Naive thymus-derived CD4-positive, alpha-beta T cell (primary cell): ENCODE data around the gene CDC123. TPM values are rescaled to one million over a fixed set of nuclear protein-coding genes. Genes with fewer than 3 reads are reported as not detected.

Experiments
- ATAC-seq: fragments of 150-1000 bp; cut with Tn5 transposase; 2 replicates; pipeline ENCODE4 v1.10.0; 2021; ENCODE audit warnings: mild to moderate bottlenecking, moderate library complexity
- CTCF ChIA-PET: fragments of 350-600 bp; sonication (Branson Sonifier 250); formaldehyde crosslinking; loops from one replicate; lab custom pipeline; 2021; ENCODE audit warnings: antibody characterized with exemption; lab: Charles Lee
- POLR2A ChIA-PET: fragments of 350-600 bp; sonication (Branson Sonifier 250); formaldehyde crosslinking; loops from one replicate; lab custom pipeline; 2021; ENCODE audit warnings: antibody characterized with exemption, inconsistent platforms; lab: Charles Lee
- DNase-seq, 9 donors: peaks; one replicate each; pipeline versions ENCODE4 v3.0.0 to v3.0.0-alpha.2; 2020 to 2022; ENCODE audit warnings: mixed read lengths in 1 of 9
- H3K27ac ChIP-seq: one replicate; pipeline ENCODE4 v1.7.0; 2013; ENCODE audit warnings: mild to moderate bottlenecking, low read depth, low read length, moderate library complexity
- H3K27me3 ChIP-seq, 2 donors: one replicate each; pipeline ENCODE4 v1.7.0; 2013; ENCODE audit warnings: low read length in 2 of 2, mild to moderate bottlenecking in 2 of 2, moderate library complexity in 2 of 2; ENCODE audit not compliant: control insufficient read depth in 2 of 2, insufficient read depth in 2 of 2
- H3K36me3 ChIP-seq, 3 experiments: 1 replicate in 2 of 3; 2 replicates in 1 of 3; pipeline ENCODE4 v1.7.0; 2013; ENCODE audit warnings: low read length in 3 of 3, mild to moderate bottlenecking in 3 of 3, moderate library complexity in 1 of 3; ENCODE audit not compliant: insufficient read depth in 3 of 3, control insufficient read depth in 2 of 3
- H3K4me1 ChIP-seq, 2 donors: one replicate each; pipeline ENCODE4 v1.7.0; 2013; ENCODE audit warnings: low read length in 2 of 2, mild to moderate bottlenecking in 2 of 2, moderate library complexity in 1 of 2; ENCODE audit not compliant: control insufficient read depth in 2 of 2, insufficient read depth in 2 of 2
- H3K4me3 ChIP-seq: 2 replicates; pipeline ENCODE4 v1.7.0; 2013; ENCODE audit warnings: mild to moderate bottlenecking, low read length
- H3K9me3 ChIP-seq, 3 experiments: 1 replicate in 2 of 3; 2 replicates in 1 of 3; pipeline ENCODE4 v1.7.0; 2013; ENCODE audit warnings: low read length in 3 of 3; ENCODE audit not compliant: control insufficient read depth in 2 of 3
- H3K27ac Mint-ChIP-seq, 9 donors: one replicate each; pipeline ENCODE4 v1.8.0; 2020 to 2022; ENCODE audit warnings: mixed read lengths in 9 of 9, mild to moderate bottlenecking in 8 of 9, moderate library complexity in 5 of 9, inconsistent platforms in 2 of 9
- H3K27me3 Mint-ChIP-seq, 5 donors: one replicate each; pipeline ENCODE4 v1.8.0; 2021 to 2022; ENCODE audit warnings: mixed read lengths in 5 of 5, mild to moderate bottlenecking in 1 of 5
- H3K36me3 Mint-ChIP-seq, 5 donors: one replicate each; pipeline ENCODE4 v1.8.0; 2020 to 2022; ENCODE audit warnings: mixed read lengths in 5 of 5, mild to moderate bottlenecking in 3 of 5, inconsistent platforms in 1 of 5
- H3K4me1 Mint-ChIP-seq, 7 donors: one replicate each; pipeline ENCODE4 v1.8.0; 2020 to 2022; ENCODE audit warnings: mixed read lengths in 7 of 7, mild to moderate bottlenecking in 3 of 7, inconsistent platforms in 1 of 7
- H3K4me3 Mint-ChIP-seq, 10 donors: one replicate each; pipeline ENCODE4 v1.8.0; 2020 to 2022; ENCODE audit warnings: mild to moderate bottlenecking in 10 of 10, mixed read lengths in 10 of 10, moderate library complexity in 6 of 10, inconsistent platforms in 2 of 10
- H3K9me3 Mint-ChIP-seq, 11 donors: one replicate each; pipeline ENCODE4 v1.8.0; 2020 to 2022; ENCODE audit warnings: mixed read lengths in 11 of 11, mild to moderate bottlenecking in 4 of 11, inconsistent platforms in 1 of 11, moderate library complexity in 1 of 11
- intact Hi-C, 2 donors: fragments of 100-400 bp; cut with micrococcal nuclease; formaldehyde crosslinking; loops; one replicate each; pipeline ENCODE4 v1.15.1; 2023
- polyA plus RNA-seq, 2 donors: library from polyadenylated mRNA; unstranded; fragments of 300-500 nt; fragmentation: Illumina TruSeq; gene quantifications; one replicate each; pipeline ENCODE4 v1.2.3, GENCODE V29; 2021
- total RNA-seq, 6 experiments: library from RNA in 5 of 6; stranded (reverse) in 5 of 6; gene quantifications; 1 replicate in 5 of 6; 2 replicates in 1 of 6; pipeline ENCODE4 v1.2.3 and lab custom pipeline; 2021 to 2026

CDC123 gene
- total and polyA plus RNA-seq, 7 experiments from 2014 or later = 27.0 to 97.8 (median 37.0) TPM

GRCh38 chr10:12195281-12195602, 746 bp upstream of the CDC123 start:
- Mint-ChIP-seq H3K4me1 (peaks cover 41 to 73% (median 61%) of the 10 kb centered on the region in 7 donors), H3K36me3 (peaks cover 0 to 24% (median 19%) of the 10 kb centered on the region in 5 donors), H3K27me3 (no peaks in the 10 kb centered on the region), H3K4me3 (peak overlapping the region; percentile 94 to 99 (median 97)), H3K9me3 (no peaks in the 10 kb centered on the region), H3K27ac (peak overlapping the region; percentile 96 to 99 (median 99))
- H3K27me3 ChIP-seq = no peaks in the 10 kb centered on the region
- H3K36me3 ChIP-seq = peaks cover 0 to 14% (median 0%) of the 10 kb centered on the region in 3 experiments
- ATAC-seq = peak; percentile 1
- no peaks in the 10 kb centered on the region for H3K9me3 ChIP-seq
- H3K4me3 ChIP-seq = peak overlapping the region; percentile 84
- no peak for DNase-seq
- peaks cover 9 to 12% of the 10 kb centered on the region in 2 donors for H3K4me1 ChIP-seq
- H3K27ac ChIP-seq = peak overlapping the region; percentile 97
- intact Hi-C loops = loop anchor here (1.0 to 10.0 kb wide), 13 partner anchors 14 to 1392 kb away; partner anchors contain the start of genes DHTKD1 (in 2 of the 2), SEC61A2 (in 2 of the 2), CAMK1D (in 1 of the 2) and MCM10 (in 1 of the 2)
- ChIA-PET POLR2A (interaction anchor here (0.5 to 2.0 kb wide), 11 partner anchors 9 to 1392 kb away, joined by 3 to 11 read pairs (median 4); partner anchors contain the start of genes PRPF18 and UPF2), CTCF (interaction anchor here (0.7 to 1.1 kb wide), 2 partner anchors 19 to 126 kb away, joined by 3 to 5 read pairs; no protein-coding TSS in a partner anchor)

GRCh38 chr10:12196531-12197211, 683 bp downstream of the CDC123 start:
- DNase-seq (no peak), ATAC-seq (no peak)
- ChIA-PET POLR2A (interaction anchor here (0.6 to 2.0 kb wide), 5 partner anchors 12 to 154 kb away, joined by 3 to 11 read pairs (median 4); partner anchors contain the start of gene UPF2), CTCF (interaction anchor here (0.8 to 1.2 kb wide), 4 partner anchors 18 to 154 kb away, joined by 3 to 5 read pairs (median 4); partner anchors contain the start of gene UPF2)
- Histone ChIP-seq H3K9me3 (no peaks in the 10 kb centered on the region), H3K27ac (peak overlapping the region; percentile 97), H3K27me3 (no peaks in the 10 kb centered on the region), H3K4me3 (peak overlapping the region; percentile 84), H3K36me3 (peaks cover 0 to 27% (median 3%) of the 10 kb centered on the region in 3 experiments), H3K4me1 (peaks cover 12 to 20% of the 10 kb centered on the region in 2 donors)
- Mint-ChIP-seq H3K27me3 (no peaks in the 10 kb centered on the region), H3K9me3 (no peaks in the 10 kb centered on the region), H3K4me1 (peaks cover 45 to 75% (median 63%) of the 10 kb centered on the region in 7 donors), H3K27ac (peak overlapping the region; percentile 96 to 99 (median 99)), H3K4me3 (peak overlapping the region; percentile 94 to 99 (median 97)), H3K36me3 (peaks cover 7 to 29% (median 26%) of the 10 kb centered on the region in 5 donors)
- intact Hi-C loops = loop anchor here (1.0 to 10.0 kb wide), 10 partner anchors 19 to 1391 kb away; partner anchors contain the start of genes CAMK1D (in 2 of the 2), MCM10 (in 1 of the 2), PHYH (in 1 of the 2) and PRPF18 (in 1 of the 2)

- CTCF ChIA-PET = interaction anchor here (1.2 kb wide), 1 partner anchor 17 kb away, joined by 4 read pairs; no protein-coding TSS in a partner anchor
- Mint-ChIP-seq H3K27me3 (no peaks in the 10 kb centered on the region), H3K27ac (peak overlapping the region in 3 of 9 donors; percentile 16 to 41 (median 18)), H3K4me3 (peak overlapping the region in 9 of 10 donors; percentile 15 to 73 (median 57)), H3K9me3 (no peaks in the 10 kb centered on the region), H3K36me3 (peaks cover 8 to 23% (median 22%) of the 10 kb centered on the region in 5 donors), H3K4me1 (peaks cover 48 to 73% (median 56%) of the 10 kb centered on the region in 7 donors)
- no peak overlapping the region for H3K27ac ChIP-seq
- H3K4me3 ChIP-seq = no peak overlapping the region
- peaks cover 0 to 38% (median 5%) of the 10 kb centered on the region in 3 experiments for H3K36me3 ChIP-seq
- intact Hi-C loops = loop anchor here (5.0 to 10.0 kb wide), 8 partner anchors 149 to 1389 kb away; partner anchors contain the start of genes CAMK1D (in 1 of the 2), MCM10 (in 1 of the 2), PHYH (in 1 of the 2) and PRPF18 (in 1 of the 2)
- ATAC-seq = no peak
- H3K27me3 ChIP-seq = no peaks in the 10 kb centered on the region
- DNase-seq = no peak
- POLR2A ChIA-PET = interaction anchor here (0.5 to 0.7 kb wide), 2 partner anchors 17 to 129 kb away, joined by 3 read pairs; no protein-coding TSS in a partner anchor
- H3K9me3 ChIP-seq = no peaks in the 10 kb centered on the region
- H3K4me1 ChIP-seq = peaks cover 12 to 22% of the 10 kb centered on the region in 2 donors
Measured at GRCh38 chr10:12198156-12198555, 2.2 kb downstream of the CDC123 start.

GRCh38 chr10:12200850-12201249, 4.9 kb downstream of the CDC123 start:
- Mint-ChIP-seq H3K9me3 (no peaks in the 10 kb centered on the region), H3K27ac (peak overlapping the region in 1 of 9 donors; percentile 63), H3K4me3 (peak overlapping the region in 3 of 10 donors; percentile 19 to 46 (median 36)), H3K4me1 (peaks cover 38 to 65% (median 50%) of the 10 kb centered on the region in 7 donors), H3K27me3 (no peaks in the 10 kb centered on the region), H3K36me3 (peaks cover 8 to 35% (median 27%) of the 10 kb centered on the region in 5 donors)
- ChIA-PET CTCF (interaction anchor here (1.6 kb wide), 1 partner anchor 14 kb away, joined by 5 read pairs; no protein-coding TSS in a partner anchor), POLR2A (interaction anchor here (0.6 kb wide), 1 partner anchor 46 kb away, joined by 4 read pairs; no protein-coding TSS in a partner anchor)
- no peak for ATAC-seq
- intact Hi-C loops = no loop called here
- Histone ChIP-seq H3K4me1 (peaks cover 3 to 14% of the 10 kb centered on the region in 2 donors), H3K9me3 (no peaks in the 10 kb centered on the region), H3K36me3 (peaks cover 0 to 39% (median 10%) of the 10 kb centered on the region in 3 experiments), H3K27ac (no peak overlapping the region), H3K27me3 (no peaks in the 10 kb centered on the region), H3K4me3 (no peak overlapping the region)
- no peak for DNase-seq

GRCh38 chr10:12201543-12201942, 5.6 kb downstream of the CDC123 start:
- intact Hi-C loops = no loop called here
- Mint-ChIP-seq H3K4me1 (peaks cover 34 to 64% (median 43%) of the 10 kb centered on the region in 7 donors), H3K9me3 (no peaks in the 10 kb centered on the region), H3K4me3 (peak overlapping the region in 8 of 10 donors; percentile 7 to 46 (median 33)), H3K27ac (peak overlapping the region in 6 of 9 donors; percentile 1 to 65 (median 32)), H3K36me3 (peaks cover 8 to 35% (median 29%) of the 10 kb centered on the region in 5 donors), H3K27me3 (no peaks in the 10 kb centered on the region)
- Histone ChIP-seq H3K9me3 (no peaks in the 10 kb centered on the region), H3K4me3 (no peak overlapping the region), H3K36me3 (peaks cover 0 to 39% (median 10%) of the 10 kb centered on the region in 3 experiments), H3K4me1 (peaks cover 3 to 14% of the 10 kb centered on the region in 2 donors), H3K27ac (no peak overlapping the region), H3K27me3 (no peaks in the 10 kb centered on the region)
- ATAC-seq (no peak), DNase-seq (no peak)
- ChIA-PET CTCF (interaction anchor here (1.6 kb wide), 1 partner anchor 14 kb away, joined by 5 read pairs; no protein-coding TSS in a partner anchor), POLR2A (interaction anchor here (1.9 kb wide), 1 partner anchor 17 kb away, joined by 7 read pairs; no protein-coding TSS in a partner anchor)

- ATAC-seq (no peak), DNase-seq (no peak)
- Histone ChIP-seq H3K27me3 (no peaks in the 10 kb centered on the region), H3K4me1 (peaks cover 3 to 10% of the 10 kb centered on the region in 2 donors), H3K9me3 (no peaks in the 10 kb centered on the region), H3K4me3 (no peak overlapping the region), H3K36me3 (peaks cover 0 to 39% (median 13%) of the 10 kb centered on the region in 3 experiments), H3K27ac (no peak overlapping the region)
- peak overlapping the region in 1 of 9 donors; percentile 12 for H3K27ac Mint-ChIP-seq
- H3K4me1 Mint-ChIP-seq = peaks cover 32 to 64% (median 43%) of the 10 kb centered on the region in 7 donors
- ChIA-PET CTCF (no interaction called here), POLR2A (interaction anchor here (1.9 kb wide), 1 partner anchor 18 kb away, joined by 7 read pairs; no protein-coding TSS in a partner anchor)
- intact Hi-C loops = no loop called here
- H3K27me3 Mint-ChIP-seq = no peaks in the 10 kb centered on the region
- H3K36me3 Mint-ChIP-seq = peaks cover 8 to 38% (median 33%) of the 10 kb centered on the region in 5 donors
- no peak overlapping the region for H3K4me3 Mint-ChIP-seq
- no peaks in the 10 kb centered on the region for H3K9me3 Mint-ChIP-seq
Measured at GRCh38 chr10:12202226-12202625, 6.2 kb downstream of the CDC123 start.
